Activated CD8-positive, alpha-beta memory T cell treated with anti-CD3 and anti-CD28 coated beads for 4 hours (primary cell): ENCODE measurements around the gene SMIM44.
A peak's percentile ranks its signal among the peaks of the same experiment; 100 is the strongest.

Source experiments
- DNase-seq, 2 donors: peaks; one replicate each; pipeline ENCODE4 v3.0.0-alpha.2; 2020; ENCODE audit warnings: low read depth in 2 of 2

Gene SMIM44

GRCh38 chr19:3500429-3501101 lies 17.3 kb upstream of the SMIM44 start, which contains the start of gene DOHH:
Gene DOHH (minus strand): TSS chr19:3500674. CDS start chr19:3496814, 3,860 bp downstream.
- DNase-seq = peak; percentile 88 to 95

- no peak for DNase-seq
Observed at GRCh38 chr19:3499738-3500428, 16.6 kb upstream of the SMIM44 start.

- DNase-seq = no peak
Observed at GRCh38 chr19:3497757-3498520, 14.7 kb upstream of the SMIM44 start.

- DNase-seq = no peak
Observed at GRCh38 chr19:3496392-3497273, 13.4 kb upstream of the SMIM44 start.

GRCh38 chr19:3494559-3494958 lies 11.3 kb upstream of the SMIM44 start:
- DNase-seq = no peak

- no peak for DNase-seq
Observed at GRCh38 chr19:3494051-3494450, 10.8 kb upstream of the SMIM44 start.

- no peak for DNase-seq
Observed at GRCh38 chr19:3493651-3494050, 10.4 kb upstream of the SMIM44 start.

- DNase-seq = no peak
Observed at GRCh38 chr19:3492919-3493318, 9.7 kb upstream of the SMIM44 start.

- no peak for DNase-seq
Observed at GRCh38 chr19:3492131-3492839, 9.0 kb upstream of the SMIM44 start.

GRCh38 chr19:3491396-3492119 lies 8.3 kb upstream of the SMIM44 start:
- no peak for DNase-seq

- DNase-seq = no peak
Observed at GRCh38 chr19:3482507-3483225, 575 bp downstream of the SMIM44 start.

- DNase-seq = no peak
Observed at GRCh38 chr19:3481241-3482090, 1.8 kb downstream of the SMIM44 start.

GRCh38 chr19:3480383-3481091 lies 2.7 kb downstream of the SMIM44 start, which contains the start of gene SMIM24:
Gene SMIM24 (minus strand): TSS chr19:3480525. CDS start chr19:3480463, 62 bp downstream.
- DNase-seq = no peak

- DNase-seq = no peak
Observed at GRCh38 chr19:3479834-3480215, 3.4 kb downstream of the SMIM44 start.

- DNase-seq = peak in 1 of 2 donors; percentile 14
Observed at GRCh38 chr19:3479177-3479833, 3.9 kb downstream of the SMIM44 start.

GRCh38 chr19:3478409-3479176 lies 4.6 kb downstream of the SMIM44 start:
- DNase-seq = no peak

GRCh38 chr19:3477951-3478350 lies 5.3 kb downstream of the SMIM44 start:
- DNase-seq = no peak
